Liver (tissue), 9 donors: ENCODE data around the gene SERPINB8. TPM values are rescaled to one million over a fixed set of nuclear protein-coding genes. Genes with fewer than 3 reads are reported as not detected.

Experiments
- DNase-seq: peaks from one replicate; pipeline ENCODE4 v3.0.0-alpha.2; 2017; ENCODE audit warnings: low spot score
- H3K27ac ChIP-seq, 2 donors: one replicate each; pipeline ENCODE4 v1.7.0; 2013; ENCODE audit warnings: inconsistent platforms in 2 of 2, low read length in 2 of 2, control low read depth in 1 of 2, low read depth in 1 of 2, mild to moderate bottlenecking in 1 of 2
- H3K27me3 ChIP-seq, 4 donors: one replicate each; pipeline versions ENCODE4 v1.6.1 to v1.7.0; 2013; ENCODE audit warnings: low read length in 3 of 4, inconsistent platforms in 1 of 4, mild to moderate bottlenecking in 1 of 4, moderate library complexity in 1 of 4; ENCODE audit not compliant: control insufficient read depth in 4 of 4, insufficient read depth in 4 of 4
- H3K36me3 ChIP-seq, 4 donors: one replicate each; pipeline versions ENCODE4 v1.6.1 to v1.7.0; 2013; ENCODE audit warnings: low read length in 3 of 4, mild to moderate bottlenecking in 3 of 4, low read depth in 1 of 4, moderate library complexity in 1 of 4; ENCODE audit not compliant: control insufficient read depth in 4 of 4, insufficient read depth in 3 of 4
- H3K4me1 ChIP-seq, 4 donors: one replicate each; pipeline versions ENCODE4 v1.6.1 to v1.7.0; 2013; ENCODE audit warnings: low read length in 3 of 4, mild to moderate bottlenecking in 3 of 4, moderate library complexity in 1 of 4; ENCODE audit not compliant: control insufficient read depth in 4 of 4, insufficient read depth in 4 of 4
- H3K4me3 ChIP-seq, 3 donors: one replicate each; pipeline versions ENCODE4 v1.6.1 to v1.7.0; 2013; ENCODE audit warnings: low read length in 3 of 3, control low read depth in 1 of 3, low read depth in 1 of 3, mild to moderate bottlenecking in 1 of 3
- H3K9ac ChIP-seq, 2 donors: one replicate each; pipeline ENCODE4 v1.7.0; 2013; ENCODE audit warnings: low read length in 2 of 2, mild to moderate bottlenecking in 2 of 2, moderate library complexity in 2 of 2, control low read depth in 1 of 2, low read depth in 1 of 2
- H3K9me3 ChIP-seq, 4 donors: one replicate each; pipeline versions ENCODE4 v1.6.1 to v1.7.0; 2013; ENCODE audit warnings: low read length in 3 of 4; ENCODE audit not compliant: control insufficient read depth in 4 of 4
- ATF3 ChIP-seq: IDR thresholded peaks from 2 replicates; pipeline ENCODE4 v1.6.1; 2016; ENCODE audit warnings: antibody characterized with exemption
- CTCF ChIP-seq: fragments of 150-350 bp; IDR thresholded peaks from 2 replicates; pipeline ENCODE4 v1.5.1; 2017; ENCODE audit warnings: improper control_type of control experiment, low read depth, low read length; ENCODE audit not compliant: missing input control
- EGR1 ChIP-seq, 2 donors: IDR thresholded peaks; 2 replicates each; pipeline ENCODE4 v1.6.1; 2016 to 2018; ENCODE audit warnings: antibody characterized with exemption in 2 of 2, low read depth in 2 of 2
- FOXA2 ChIP-seq: IDR thresholded peaks from 2 replicates; pipeline ENCODE4 v1.6.1; 2016; ENCODE audit warnings: antibody characterized with exemption
- HNF4G ChIP-seq: IDR thresholded peaks from 2 replicates; pipeline ENCODE4 v1.6.1; 2016; ENCODE audit warnings: antibody characterized with exemption
- NR2F2 ChIP-seq: IDR thresholded peaks from 2 replicates; pipeline ENCODE4 v1.6.1; 2016; ENCODE audit warnings: antibody characterized with exemption
- RAD21 ChIP-seq, 2 donors: IDR thresholded peaks; 2 replicates each; pipeline ENCODE4 v1.6.1; 2016; ENCODE audit warnings: antibody characterized with exemption in 2 of 2, mild to moderate bottlenecking in 2 of 2
- REST ChIP-seq: IDR thresholded peaks from 2 replicates; pipeline ENCODE4 v1.6.1; 2016; ENCODE audit warnings: antibody characterized with exemption, mild to moderate bottlenecking
- SP1 ChIP-seq: IDR thresholded peaks from 2 replicates; pipeline ENCODE4 v1.6.1; 2018; ENCODE audit warnings: antibody characterized with exemption, mild to moderate bottlenecking
- YY1 ChIP-seq: IDR thresholded peaks from 2 replicates; pipeline ENCODE4 v1.6.1; 2016; ENCODE audit warnings: antibody characterized with exemption, mild to moderate bottlenecking
- WGBS: extraction: QIAGEN DNeasy Blood & Tissue Kit; methylation state at CpG from one replicate; pipeline ENCODE4 v1.1.7; 2013; 5-methylcytosine and 5-hydroxymethylcytosine counted together
- polyA plus RNA-seq, 2 donors: library from polyadenylated mRNA; stranded (reverse) in 1 of 2; unstranded in 1 of 2; fragments of 200-250 nt in 1 of 2; fragments of >200 nt in 1 of 2; fragmentation: Nextera tagmentation in 1 of 2; extraction: Ambion mirVana in 1 of 2; gene quantifications; one replicate each; pipeline versions ENCODE4 v1.2.1 to v1.2.3, GENCODE V29; 2013 to 2015
- total RNA-seq, 2 donors: library from RNA; depleted of rRNA; stranded (reverse); fragments of >200 nt; gene quantifications; one replicate each; pipeline ENCODE4 v1.2.3, GENCODE V29; 2014
- donor health status: healthy.
- donor health status: healthy.
- donor health status: healthy.
- donor health status: healthy.
- donor health status: healthy.

SERPINB8 gene
- total and polyA plus RNA-seq, 4 donors, result 2.5 to 8.6 (median 6.7) TPM

GRCh38 chr18:63977040-63977439, 7.2 kb downstream of the SERPINB8 start (continued):
- no peak for TF ChIP-seq ATF3
- TF ChIP-seq HNF4G, result no peak
- TF ChIP-seq EGR1 (IDR thresholded peaks at IDR 0.05; ENCODE audit: low read depth in 2 of 2), result no peak

GRCh38 chr18:63979409-63979920, 9.6 kb downstream of the SERPINB8 start:
- H3K4me1 ChIP-seq, result peaks cover 0 to 26% (median 15%) of the 10 kb centered on the region in 4 donors
- peaks cover 0 to 7% (median 4%) of the 10 kb centered on the region in 4 donors for H3K36me3 ChIP-seq
- DNase-seq, result no peak
- H3K9ac ChIP-seq, result peak overlapping the region; percentile 52 to 65
- WGBS, result 7% methylated on average over 6 of the region's 6 CpGs
- H3K27me3 ChIP-seq, result no peaks in the 10 kb centered on the region
- H3K4me3 ChIP-seq, result peak overlapping the region in 2 of 3 donors; percentile 11 to 15
- H3K27ac ChIP-seq, result peak overlapping the region; percentile 8 to 43
- peak; percentile 89 to 91 for TF ChIP-seq RAD21 (IDR thresholded peaks at IDR 0.05)
- no peak for TF ChIP-seq FOXA2
- TF ChIP-seq YY1, result peak; percentile 19
- TF ChIP-seq CTCF, result peak; percentile 88
- TF ChIP-seq SP1, result no peak
- peak; percentile 10 for TF ChIP-seq REST
- TF ChIP-seq ATF3, result no peak
- TF ChIP-seq NR2F2, result peak; percentile 11
- no peaks in the 10 kb centered on the region for H3K9me3 ChIP-seq

GRCh38 chr18:63980027-63980426, 10.1 kb downstream of the SERPINB8 start:
- TF ChIP-seq REST, result no peak
- Histone ChIP-seq H3K9me3 (no peaks in the 10 kb centered on the region), H3K4me3 (peak overlapping the region in 1 of 3 donors; percentile 15), H3K27me3 (no peaks in the 10 kb centered on the region), H3K36me3 (peaks cover 0 to 7% (median 4%) of the 10 kb centered on the region in 4 donors), H3K27ac (peak overlapping the region in 1 of 2 donors; percentile 8), H3K4me1 (peaks cover 0 to 20% (median 10%) of the 10 kb centered on the region in 4 donors), H3K9ac (no peak overlapping the region)
- WGBS, result 42% methylated on average over 7 of the region's 7 CpGs
- DNase-seq, result no peak
